HG03064 (cell line): ENCODE data around the gene DDIT4.
A peak's percentile ranks its signal among the peaks of the same experiment; 100 is the strongest.
"Not testable (repeated sequence)": the region's sequence is repeated elsewhere in the genome, so short reads cannot be mapped to it uniquely, and the experiment has no call there.

Source experiments
- ATAC-seq: cut with Tn5 transposase; IDR thresholded peaks from one replicate; pipeline ENCODE4 v1.9.1; 2021; ENCODE audit warnings: low read depth; ENCODE audit not compliant: unreplicated experiment

DDIT4 gene

DNA sequence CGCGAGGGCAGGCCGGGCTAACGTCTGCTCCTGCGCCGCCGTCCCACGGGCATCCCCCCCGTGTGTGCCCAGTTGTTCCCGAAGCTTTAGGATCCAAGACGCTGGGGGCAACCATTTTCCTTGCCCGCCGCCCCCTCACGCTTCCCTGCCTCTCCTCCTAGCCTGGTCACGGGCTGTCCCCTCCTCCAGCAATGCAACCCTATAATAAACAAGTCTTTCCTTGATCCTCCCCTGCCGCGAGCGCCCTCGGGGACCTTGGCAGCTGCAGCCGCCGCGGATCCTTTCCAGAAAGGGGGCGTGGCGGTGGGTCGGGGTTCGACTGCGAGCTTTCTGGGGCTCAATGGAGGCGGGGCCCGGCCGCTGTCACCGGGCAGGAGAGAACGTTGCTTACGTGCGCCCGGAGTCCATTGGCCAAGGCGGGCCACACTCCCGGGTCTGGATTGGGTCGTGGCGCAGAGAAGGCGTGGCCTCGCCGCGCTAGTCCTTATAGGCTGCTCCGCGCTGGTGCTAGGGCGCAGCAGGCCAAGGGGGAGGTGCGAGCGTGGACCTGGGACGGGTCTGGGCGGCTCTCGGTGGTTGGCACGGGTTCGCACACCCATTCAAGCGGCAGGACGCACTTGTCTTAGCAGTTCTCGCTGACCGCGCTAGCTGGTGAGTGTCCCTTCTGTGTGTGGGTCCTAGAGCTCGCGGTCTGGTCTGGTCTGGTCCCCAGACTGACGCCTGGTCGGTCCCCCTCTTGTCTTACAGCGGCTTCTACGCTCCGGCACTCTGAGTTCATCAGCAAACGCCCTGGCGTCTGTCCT is at the start of gene DDIT4:
Gene DDIT4, plus strand, starts transcription at position 515 of the 803 bp plus-strand sequence. CDS start 293 bp downstream, outside the sequence.
- ATAC-seq = peak; percentile 73

GRCh38 chr10:72224191-72224590 is 49.5 kb upstream of the DDIT4 start:
- ATAC-seq = not testable (repeated sequence)

- ATAC-seq = no peak
These were observed 47.2 kb upstream of the DDIT4 start for GRCh38 chr10:72226418-72227027.

- ATAC-seq = no peak
These were observed 45.9 kb upstream of the DDIT4 start for GRCh38 chr10:72227826-72228225.

DNA sequence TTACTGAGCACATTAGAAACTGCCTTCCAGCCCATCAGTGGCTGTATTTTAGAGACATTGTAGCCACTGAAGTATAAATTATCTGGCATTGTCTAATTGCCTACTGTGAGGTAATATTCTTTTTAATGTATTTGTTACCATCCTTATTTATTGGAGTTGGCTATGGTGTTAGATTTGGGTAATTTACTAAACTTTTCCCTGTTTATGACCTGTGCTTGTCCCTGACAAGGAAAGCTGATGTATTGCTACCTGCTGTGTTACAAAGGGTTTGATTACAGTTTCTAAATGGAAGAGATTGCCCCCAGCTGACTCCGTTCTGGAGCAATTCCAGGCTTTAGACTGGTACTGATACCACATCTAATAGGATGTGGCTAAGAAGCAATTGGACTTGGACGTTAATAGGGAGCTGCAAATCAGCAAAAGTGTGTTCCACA is 45.4 kb upstream of the DDIT4 start:
- ATAC-seq = no peak

DNA sequence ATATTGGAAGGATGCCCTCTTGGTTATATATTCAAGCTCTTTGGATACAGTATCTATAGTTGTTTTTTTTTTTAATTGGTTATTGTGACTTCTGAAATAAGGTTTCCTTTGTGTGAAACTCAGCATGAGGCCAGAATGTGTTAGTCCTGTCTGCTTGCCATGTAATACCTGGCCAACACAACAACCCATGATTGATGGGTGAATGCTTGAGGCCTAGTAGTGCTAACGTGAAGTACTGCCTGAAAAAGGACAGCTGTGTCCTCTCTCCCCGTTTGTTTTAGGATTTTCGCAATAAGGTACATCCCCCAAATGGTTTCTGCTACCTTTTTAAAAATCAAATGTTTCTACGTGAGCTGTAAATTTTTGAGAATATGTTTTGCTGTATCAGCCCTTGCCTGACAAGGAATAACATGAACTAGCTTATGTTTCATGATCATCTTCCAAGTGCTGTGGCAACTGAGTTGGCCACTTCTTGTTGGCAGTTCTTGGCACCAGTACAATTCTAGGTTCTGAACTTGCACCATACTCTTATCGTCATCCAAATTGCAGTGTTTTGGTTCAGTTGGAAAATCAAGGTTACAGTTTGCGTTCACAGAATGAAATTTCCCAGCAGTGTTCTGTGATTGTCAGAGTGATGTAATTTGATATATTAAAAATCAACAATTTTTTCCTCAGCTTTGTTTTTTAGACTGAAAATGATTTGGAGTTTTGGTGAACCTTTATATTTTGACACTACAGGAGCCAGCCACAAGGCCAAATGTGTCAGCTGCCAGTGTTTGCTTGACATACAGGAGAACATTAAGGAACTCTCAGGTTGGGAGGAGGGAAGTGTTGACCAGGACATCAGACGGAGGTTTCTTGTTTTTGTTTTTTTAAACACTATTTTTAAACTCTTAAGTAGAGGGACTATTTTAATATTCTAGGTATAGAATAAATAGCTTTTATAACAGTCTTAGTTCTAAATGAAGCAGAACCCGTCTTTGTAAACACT is 44.2 kb upstream of the DDIT4 start:
- ATAC-seq = no peak

DNA sequence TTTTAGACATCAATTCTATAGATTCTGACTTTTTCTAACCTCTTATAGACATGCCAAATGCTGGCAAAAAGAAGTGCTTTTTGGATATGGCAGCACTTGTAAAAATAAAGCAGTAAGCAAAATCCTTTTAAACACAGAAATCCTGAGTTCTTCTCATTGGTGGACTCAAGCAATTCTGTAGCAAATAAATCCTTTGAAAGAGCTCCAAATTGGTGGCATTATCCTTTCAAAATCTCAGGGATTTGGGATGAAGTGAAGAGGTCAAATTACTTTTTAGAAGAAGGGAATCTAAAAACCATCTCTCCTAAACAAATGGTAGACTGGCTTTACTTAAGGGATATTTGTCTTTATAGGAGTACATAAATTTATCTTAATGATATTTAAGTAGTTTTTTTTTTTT is 40.1 kb upstream of the DDIT4 start:
- no peak for ATAC-seq

DNA sequence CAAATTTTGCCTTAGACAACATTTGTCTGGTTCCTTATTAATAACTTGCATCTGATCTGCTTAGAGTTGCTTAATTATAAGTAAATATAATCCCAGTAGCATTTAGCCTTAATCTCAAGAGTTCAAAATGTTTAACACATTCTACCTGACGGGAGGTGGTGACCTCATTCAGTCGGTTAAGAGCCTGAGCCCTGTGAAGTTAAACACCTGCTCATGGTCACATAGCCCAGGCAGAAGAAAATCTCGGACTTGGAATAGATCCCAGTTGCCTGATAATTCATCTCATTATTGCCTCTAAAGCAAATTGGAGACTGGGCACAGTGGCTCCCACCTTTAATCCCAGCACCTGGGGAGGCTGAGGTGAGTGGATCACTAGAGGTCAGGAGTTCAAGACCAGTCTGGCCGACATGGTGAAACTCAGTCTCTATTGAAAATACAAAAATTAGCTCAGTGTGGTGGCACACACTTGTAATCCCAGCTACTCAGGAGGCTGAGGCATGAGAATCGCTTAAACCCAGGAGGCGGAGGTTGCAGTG is 39.1 kb upstream of the DDIT4 start:
- ATAC-seq = no peak

- no peak for ATAC-seq
These were observed 38.0 kb upstream of the DDIT4 start for GRCh38 chr10:72235544-72236279.

GRCh38 chr10:72238392-72239175 is 35.1 kb upstream of the DDIT4 start:
- no peak for ATAC-seq

GRCh38 chr10:72239409-72239808 is 34.3 kb upstream of the DDIT4 start:
- ATAC-seq = no peak

GRCh38 chr10:72240371-72240770 is 33.4 kb upstream of the DDIT4 start:
- no peak for ATAC-seq

DNA sequence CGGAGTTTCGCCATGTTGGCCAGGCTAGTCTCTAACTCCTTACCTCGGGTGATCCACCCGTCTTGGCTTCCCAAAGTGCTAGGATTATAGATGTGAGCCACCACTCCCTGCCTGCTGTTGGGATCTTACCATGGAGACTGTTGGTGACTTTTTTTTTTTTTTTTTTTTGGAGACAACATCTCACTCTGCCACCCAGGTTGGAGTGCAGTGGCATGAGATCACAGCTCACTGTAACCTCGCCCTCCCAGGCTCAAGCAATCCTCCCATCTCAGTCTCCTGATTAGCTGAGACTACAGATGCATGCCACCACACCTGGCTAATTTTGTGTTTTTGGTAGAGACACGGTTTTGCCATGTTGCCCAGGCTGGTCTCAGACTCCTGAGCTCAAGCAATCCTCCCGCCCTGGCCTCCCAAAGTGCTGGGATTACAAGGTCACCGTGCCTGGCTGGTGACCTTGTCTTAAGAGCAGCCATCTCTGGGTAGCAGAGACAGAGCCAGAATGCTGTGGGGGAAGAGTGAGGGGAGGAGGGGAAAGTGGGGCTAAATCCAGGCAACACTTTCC is 32.0 kb upstream of the DDIT4 start:
- ATAC-seq = no peak

DNA sequence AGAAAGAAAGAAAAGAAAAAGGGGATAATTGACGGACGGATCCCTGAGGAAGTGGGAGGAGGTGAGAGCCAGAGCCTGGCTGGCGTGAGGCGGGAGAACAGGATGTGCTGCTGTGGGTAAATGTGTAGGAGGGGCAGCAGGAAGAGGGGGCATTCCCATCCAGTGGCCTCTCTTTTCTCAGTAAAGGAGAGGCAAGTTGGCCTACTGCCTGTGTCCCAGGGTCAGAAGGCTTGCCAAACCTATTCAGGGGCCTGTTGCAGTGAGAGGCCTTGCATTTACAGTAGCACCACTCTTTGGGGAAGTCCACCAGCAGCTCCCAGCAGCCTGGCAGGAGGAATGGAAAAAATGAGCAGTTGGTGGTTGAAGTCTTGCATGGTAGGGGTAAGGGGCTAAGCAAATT is 31.0 kb upstream of the DDIT4 start:
- no peak for ATAC-seq

GRCh38 chr10:72243822-72244437 is 29.8 kb upstream of the DDIT4 start:
- ATAC-seq = no peak

DNA sequence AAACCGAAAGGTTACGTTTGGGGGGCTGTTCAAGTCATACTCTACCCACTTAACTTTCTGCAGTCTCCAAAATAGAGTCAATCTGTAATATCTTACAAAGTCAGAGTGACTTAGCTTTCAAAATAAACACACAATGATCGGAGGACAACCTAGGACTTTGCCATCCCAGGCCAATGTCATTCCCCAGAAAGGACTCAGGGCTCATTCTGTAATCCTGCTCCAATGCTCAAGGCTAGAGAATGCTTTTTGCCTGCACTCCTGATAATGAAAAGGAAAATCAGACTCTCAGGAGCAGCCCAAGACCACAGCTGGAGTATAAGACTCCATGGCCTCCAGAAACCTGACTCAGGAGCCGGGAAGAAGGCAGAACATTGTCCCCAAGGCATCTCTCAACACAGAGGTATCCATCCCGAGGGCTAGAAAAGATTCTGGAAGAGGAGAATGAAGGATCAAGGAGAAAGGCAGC is 29.1 kb upstream of the DDIT4 start:
- ATAC-seq = no peak

DNA sequence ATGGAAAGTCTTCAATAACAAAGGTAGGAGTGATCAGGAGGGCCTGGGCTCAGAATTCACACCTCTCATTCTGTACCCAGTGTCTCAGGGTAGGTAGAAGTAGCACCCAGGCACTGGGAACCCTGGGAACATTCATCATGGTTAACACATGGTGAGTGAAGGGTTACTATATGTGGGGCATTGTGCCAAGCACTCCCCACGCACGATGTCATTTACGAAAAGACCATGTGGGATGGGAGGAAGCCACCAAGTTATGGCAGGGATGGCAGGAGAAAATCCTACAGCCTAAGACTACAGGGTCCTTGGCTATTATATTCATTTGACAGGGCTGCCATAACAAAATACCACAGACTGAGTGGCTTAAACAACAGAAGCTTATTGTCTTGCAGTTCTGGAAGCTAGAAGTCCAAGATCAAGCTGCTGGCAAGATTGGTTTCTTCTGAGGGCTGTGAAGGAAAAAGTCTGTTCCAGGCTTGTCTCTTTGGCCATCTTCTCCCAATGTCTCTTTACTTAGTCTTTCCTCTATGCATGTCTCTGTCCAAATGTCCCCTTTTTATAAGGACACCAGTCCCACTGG is 27.7 kb upstream of the DDIT4 start:
- no peak for ATAC-seq
